GM12878 (cell line): Measurements from ENCODE around the gene DYDC2.

Source experiments
- ASH2L ChIP-seq: fragments of 300-600, 200-600 bp; sonication (generic); IDR thresholded peaks from 2 replicates; pipeline ENCODE4 v1.6.1; 2017; ENCODE audit warnings: low read depth, mild to moderate bottlenecking, borderline replicate concordance
- NR2C2 ChIP-seq: IDR thresholded peaks from 2 replicates; pipeline ENCODE4 v1.6.1; 2011; ENCODE audit warnings: borderline replicate concordance, low read depth; ENCODE audit not compliant: control insufficient read depth, insufficient read length

DNA sequence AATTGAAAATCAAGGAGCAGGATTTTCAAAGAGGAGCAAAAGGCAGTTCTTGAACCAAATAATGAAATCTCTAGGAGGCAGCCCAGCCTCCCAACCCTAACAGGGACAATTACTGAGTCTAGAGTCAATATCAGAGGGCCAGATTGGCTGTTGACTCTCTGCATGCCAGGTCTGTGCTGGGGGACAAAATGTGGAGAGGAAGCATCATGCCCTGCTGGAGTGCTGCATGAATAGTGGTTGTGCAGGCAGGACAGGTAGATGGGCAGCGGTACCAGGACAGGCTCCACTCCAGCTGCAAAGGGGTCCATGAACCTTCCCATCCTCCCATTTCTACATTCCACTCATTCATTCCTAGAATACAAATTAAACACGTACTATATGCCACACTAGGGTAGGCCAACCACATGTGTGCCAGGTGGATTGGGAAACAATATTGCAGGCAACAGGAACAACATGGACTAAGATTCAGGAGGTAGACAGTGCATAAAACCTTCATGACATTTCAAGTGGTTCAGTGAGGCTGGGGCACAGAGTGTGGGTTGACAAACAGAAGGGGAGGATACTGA lies 36.8 kb upstream of the DYDC2 start:
- no peak for TF ChIP-seq ASH2L
- no peak for TF ChIP-seq NR2C2
